Osteoblast (primary cell): ENCODE results near the gene PSD2. TPM values are rescaled to one million over a fixed set of nuclear protein-coding genes. Genes with fewer than 3 reads are reported as not detected.

Source experiments
- DNase-seq: peaks from one replicate; pipeline ENCODE4 v3.0.0; 2011; ENCODE audit warnings: low spot score, mixed read lengths; ENCODE audit not compliant: insufficient read length; ENCODE audit errors: missing footprints
- H2AFZ ChIP-seq: 2 replicates; pipeline ENCODE4 v1.6.0; 2011; ENCODE audit warnings: mild to moderate bottlenecking, low read length
- H3K27ac ChIP-seq: 2 replicates; pipeline ENCODE4 v1.5.1; 2011; ENCODE audit warnings: mild to moderate bottlenecking, low read depth, low read length, moderate library complexity
- H3K27me3 ChIP-seq: 2 replicates; pipeline ENCODE4 v1.6.0; 2012; ENCODE audit warnings: mild to moderate bottlenecking, control low read depth, inconsistent platforms, low read length, moderate library complexity; ENCODE audit not compliant: insufficient read depth
- H3K36me3 ChIP-seq: 2 replicates; pipeline ENCODE4 v1.5.1; 2011; ENCODE audit warnings: mild to moderate bottlenecking, low read length, control low read depth, moderate library complexity; ENCODE audit not compliant: insufficient read depth
- H3K4me1 ChIP-seq: 2 replicates; pipeline ENCODE4 v1.5.1; 2011; ENCODE audit warnings: mild to moderate bottlenecking, low read length, control low read depth, moderate library complexity; ENCODE audit not compliant: insufficient read depth
- H3K4me2 ChIP-seq: 2 replicates; pipeline ENCODE4 v1.6.0; 2011; ENCODE audit warnings: mild to moderate bottlenecking, low read length; ENCODE audit not compliant: insufficient read depth
- H3K4me3 ChIP-seq: fragments of 200-600 bp; sonication (generic); 3 replicates; pipeline ENCODE4 v1.5.1; 2012; ENCODE audit warnings: mild to moderate bottlenecking, low read length, inconsistent platforms; ENCODE audit not compliant: insufficient read depth
- H3K79me2 ChIP-seq: 2 replicates; pipeline ENCODE4 v1.6.0; 2012; ENCODE audit warnings: mild to moderate bottlenecking, low read length, control low read depth, inconsistent platforms; ENCODE audit not compliant: insufficient read depth
- H3K9me3 ChIP-seq: 2 replicates; pipeline ENCODE4 v1.5.1; 2011; ENCODE audit warnings: low read depth, low read length, control low read depth
- H4K20me1 ChIP-seq: 2 replicates; pipeline ENCODE4 v1.6.0; 2012; ENCODE audit warnings: mild to moderate bottlenecking, low read length, control low read depth; ENCODE audit not compliant: insufficient read depth
- total RNA-seq: library from RNA; depleted of rRNA; stranded (reverse); fragments of >200 nt; gene quantifications from 2 replicates; pipeline ENCODE4 v1.2.3, GENCODE V29; 2012
- TF ChIP-seq, protein P1 (sequence below): IDR thresholded peaks from 2 replicates; pipeline ENCODE4 v1.5.1; 2011; ENCODE audit warnings: mild to moderate bottlenecking, low read depth, low read length, moderate library complexity; ENCODE audit errors: extremely low read depth

Gene PSD2
- total RNA-seq, 1 donor = 0.36 TPM

DNA sequence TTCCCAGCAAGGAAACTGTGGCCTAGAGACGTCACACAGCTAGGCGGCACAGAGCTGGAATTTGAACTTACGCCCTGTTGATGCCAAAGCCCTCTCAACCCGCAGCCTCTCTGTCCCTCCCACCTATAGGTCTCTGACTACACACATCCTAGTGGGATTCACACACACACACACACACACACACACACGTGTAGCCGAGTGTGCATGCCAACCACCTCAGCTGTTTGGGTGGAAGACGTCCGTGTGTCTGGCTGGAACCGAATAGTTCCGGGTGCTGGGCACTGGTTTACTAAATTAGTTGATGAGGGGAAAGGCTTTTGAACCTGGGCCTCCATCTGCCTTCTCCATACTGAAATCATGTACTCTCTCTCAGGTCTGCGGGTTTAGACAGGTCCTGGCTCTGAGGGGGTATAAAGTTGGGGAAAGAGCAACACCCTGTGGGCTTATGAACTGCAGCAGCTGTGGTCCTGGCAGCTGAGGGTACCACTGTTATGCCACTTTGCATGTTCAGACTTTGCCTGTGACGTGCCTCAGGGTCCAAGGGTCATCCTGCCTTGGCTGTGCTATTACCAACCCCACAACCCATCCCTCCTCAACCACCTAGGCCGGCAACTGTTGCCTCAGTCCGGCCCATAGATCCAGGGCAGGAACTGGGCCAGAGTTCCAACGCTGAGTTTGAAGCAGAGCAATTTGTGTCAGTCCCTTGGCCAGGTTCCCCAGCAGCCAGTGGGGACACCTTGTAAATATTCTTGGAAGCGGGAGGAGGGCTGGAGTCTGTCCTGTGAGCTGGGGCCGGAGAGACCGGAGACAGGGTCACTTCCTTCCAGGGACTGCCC is 50.5 kb downstream of the PSD2 start:
- H3K4me2 ChIP-seq = no peak overlapping the region
- no peaks in the 10 kb centered on the region for H4K20me1 ChIP-seq
- no peak overlapping the region for H3K4me3 ChIP-seq
- no peaks in the 10 kb centered on the region for H3K4me1 ChIP-seq
- peaks cover 58% of the 10 kb centered on the region for H3K27me3 ChIP-seq
- DNase-seq = peak; percentile 32
- no peak overlapping the region for H2AFZ ChIP-seq
- TF ChIP-seq, protein P1, sequence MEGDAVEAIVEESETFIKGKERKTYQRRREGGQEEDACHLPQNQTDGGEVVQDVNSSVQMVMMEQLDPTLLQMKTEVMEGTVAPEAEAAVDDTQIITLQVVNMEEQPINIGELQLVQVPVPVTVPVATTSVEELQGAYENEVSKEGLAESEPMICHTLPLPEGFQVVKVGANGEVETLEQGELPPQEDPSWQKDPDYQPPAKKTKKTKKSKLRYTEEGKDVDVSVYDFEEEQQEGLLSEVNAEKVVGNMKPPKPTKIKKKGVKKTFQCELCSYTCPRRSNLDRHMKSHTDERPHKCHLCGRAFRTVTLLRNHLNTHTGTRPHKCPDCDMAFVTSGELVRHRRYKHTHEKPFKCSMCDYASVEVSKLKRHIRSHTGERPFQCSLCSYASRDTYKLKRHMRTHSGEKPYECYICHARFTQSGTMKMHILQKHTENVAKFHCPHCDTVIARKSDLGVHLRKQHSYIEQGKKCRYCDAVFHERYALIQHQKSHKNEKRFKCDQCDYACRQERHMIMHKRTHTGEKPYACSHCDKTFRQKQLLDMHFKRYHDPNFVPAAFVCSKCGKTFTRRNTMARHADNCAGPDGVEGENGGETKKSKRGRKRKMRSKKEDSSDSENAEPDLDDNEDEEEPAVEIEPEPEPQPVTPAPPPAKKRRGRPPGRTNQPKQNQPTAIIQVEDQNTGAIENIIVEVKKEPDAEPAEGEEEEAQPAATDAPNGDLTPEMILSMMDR = no peak
- no peak overlapping the region for H3K27ac ChIP-seq
- H3K79me2 ChIP-seq = no peaks in the 10 kb centered on the region
- no peaks in the 10 kb centered on the region for H3K9me3 ChIP-seq
- no peaks in the 10 kb centered on the region for H3K36me3 ChIP-seq

DNA sequence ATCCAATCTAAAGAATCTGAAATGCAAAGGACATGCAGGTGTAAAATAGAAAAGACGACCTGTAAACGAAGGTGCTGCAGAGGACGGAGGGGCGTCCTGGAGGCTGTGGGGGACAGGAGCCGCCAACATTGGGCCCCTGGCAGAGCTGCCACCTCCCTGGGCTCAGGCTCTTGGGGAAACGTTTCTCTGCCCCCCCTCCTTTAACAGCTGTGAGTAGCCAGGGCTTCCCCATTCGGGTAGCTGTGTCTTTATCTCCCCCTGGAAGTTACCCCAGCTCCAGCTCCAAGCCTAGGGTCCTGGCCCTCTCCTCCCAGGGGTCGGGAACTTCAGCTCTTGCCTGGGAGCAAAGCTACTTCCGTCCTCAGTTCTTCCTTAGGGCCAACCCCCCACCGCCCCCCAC is 51.5 kb downstream of the PSD2 start:
- Histone ChIP-seq H2AFZ (no peak overlapping the region), H3K79me2 (no peaks in the 10 kb centered on the region), H3K27ac (no peak overlapping the region), H3K9me3 (no peaks in the 10 kb centered on the region), H3K4me1 (no peaks in the 10 kb centered on the region), H3K36me3 (no peaks in the 10 kb centered on the region), H3K27me3 (peaks cover 57% of the 10 kb centered on the region), H3K4me2 (no peak overlapping the region), H4K20me1 (no peaks in the 10 kb centered on the region), H3K4me3 (no peak overlapping the region)
- DNase-seq = peak; percentile 66
- TF ChIP-seq, protein P1 = no peak

DNA sequence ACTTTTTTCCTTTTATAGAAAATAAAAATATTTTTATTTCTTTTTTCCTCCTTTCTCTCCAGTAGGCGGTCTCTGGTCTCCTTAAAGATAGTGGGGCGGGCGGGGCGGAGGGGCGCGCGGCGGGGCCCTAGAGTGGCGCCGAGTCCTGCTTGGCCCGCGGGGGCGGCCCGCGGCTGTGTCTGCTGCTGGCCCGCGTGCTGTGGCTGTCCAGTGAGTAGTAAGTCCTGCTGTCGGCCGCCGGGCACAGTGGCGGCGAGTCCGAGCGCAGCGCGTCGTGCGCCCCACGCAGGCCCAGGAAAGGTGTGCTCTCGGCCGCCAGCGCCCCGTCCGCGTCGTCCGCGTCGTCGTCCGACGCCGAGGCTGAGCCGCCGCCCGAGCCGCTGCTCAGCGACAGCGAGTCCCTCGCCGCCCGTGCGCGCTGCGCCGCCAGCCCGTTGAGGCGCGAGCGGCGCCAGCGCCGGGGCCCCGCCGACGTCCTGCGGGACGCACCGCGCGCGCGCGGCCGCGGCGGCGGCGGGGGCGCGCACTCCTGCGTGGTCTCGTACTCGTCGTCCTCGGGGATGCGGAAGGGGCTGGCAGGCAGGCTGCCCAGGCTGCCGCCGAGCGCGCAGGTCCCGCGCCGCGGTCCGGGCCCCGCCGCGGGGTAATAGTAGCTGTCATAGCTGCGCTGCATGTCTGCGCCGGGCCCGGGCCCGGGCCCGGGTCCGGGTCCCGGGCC is 52.3 kb downstream of the PSD2 start:
- H3K4me2 ChIP-seq = peak overlapping the region; percentile 32
- H3K4me3 ChIP-seq = peak overlapping the region; percentile 55
- H3K27ac ChIP-seq = no peak overlapping the region
- H3K79me2 ChIP-seq = no peaks in the 10 kb centered on the region
- H3K9me3 ChIP-seq = no peaks in the 10 kb centered on the region
- peak; percentile 95 for DNase-seq
- peaks cover 4% of the 10 kb centered on the region for H4K20me1 ChIP-seq
- no peaks in the 10 kb centered on the region for H3K36me3 ChIP-seq
- TF ChIP-seq, protein P1 = no peak
- peaks cover 49% of the 10 kb centered on the region for H3K27me3 ChIP-seq
- peak overlapping the region; percentile 15 for H2AFZ ChIP-seq
- no peaks in the 10 kb centered on the region for H3K4me1 ChIP-seq

DNA sequence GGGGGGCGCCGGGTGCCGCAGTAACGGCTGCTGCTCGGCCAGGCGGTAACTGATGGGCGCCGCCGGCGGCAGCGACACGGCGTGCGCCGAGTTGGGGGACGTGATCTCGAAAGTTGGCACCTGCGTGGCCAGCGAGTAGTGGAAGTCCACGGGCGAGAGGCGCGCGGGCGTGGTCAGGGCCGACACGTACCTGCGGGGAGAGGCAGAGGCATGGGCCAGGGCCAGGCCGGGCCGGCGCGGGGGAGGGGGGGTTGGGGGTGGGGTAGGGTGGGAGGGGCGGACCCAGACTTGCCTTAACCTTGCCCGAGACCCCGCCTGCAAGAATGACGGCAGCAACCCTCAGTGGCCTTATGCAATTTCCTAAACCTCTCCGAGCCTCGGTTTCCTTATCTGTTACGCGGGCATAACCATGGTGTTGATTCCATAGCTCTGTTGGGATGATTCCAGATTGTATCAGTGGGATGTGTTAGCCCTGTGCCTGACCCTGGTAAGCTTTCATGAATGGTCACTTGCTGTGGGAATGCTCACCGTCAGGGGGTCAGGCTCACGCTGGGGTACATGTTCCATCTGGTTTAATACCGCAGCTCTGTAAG is 53.0 kb downstream of the PSD2 start:
- peak overlapping the region; percentile 32 for H3K4me2 ChIP-seq

More for the DNA sequence above, 53.0 kb downstream of the PSD2 start:
- H3K79me2 ChIP-seq = no peaks in the 10 kb centered on the region
- H2AFZ ChIP-seq = no peak overlapping the region
- H3K4me3 ChIP-seq = peak overlapping the region; percentile 55
- no peaks in the 10 kb centered on the region for H3K9me3 ChIP-seq
- peak; percentile 83 for DNase-seq
- H4K20me1 ChIP-seq = peaks cover 4% of the 10 kb centered on the region
- H3K27ac ChIP-seq = no peak overlapping the region
- TF ChIP-seq, protein P1 = no peak
- no peaks in the 10 kb centered on the region for H3K4me1 ChIP-seq
- peaks cover 43% of the 10 kb centered on the region for H3K27me3 ChIP-seq
- no peaks in the 10 kb centered on the region for H3K36me3 ChIP-seq
